HepG2 (cell line): Measurements from ENCODE around the gene VAMP2. TPM values are rescaled to one million over a fixed set of nuclear protein-coding genes. Genes with fewer than 3 reads are reported as not detected.

Experiments used
- DNMT1 ChIP-seq: sonication (generic); formaldehyde crosslinking; IDR thresholded peaks from 2 replicates; pipeline ENCODE4 v1.5.1; 2020; ENCODE audit warnings: mild to moderate bottlenecking, missing genetic modification reagents
- DRAP1 ChIP-seq: IDR thresholded peaks from 2 replicates; pipeline ENCODE4 v1.6.1; 2016; ENCODE audit warnings: missing genetic modification reagents, missing compliant biosample characterization
- EED ChIP-seq: sonication (generic); formaldehyde crosslinking; IDR thresholded peaks from 2 replicates; pipeline ENCODE4 v1.5.0; 2020; ENCODE audit warnings: mild to moderate bottlenecking, missing genetic modification reagents
- KDM2A ChIP-seq: sonication (generic); formaldehyde crosslinking; IDR thresholded peaks from 2 replicates; pipeline ENCODE4 v1.4.0; 2020; ENCODE audit warnings: low read depth, missing genetic modification reagents, borderline replicate concordance
- MTERF4 ChIP-seq: sonication (generic); formaldehyde crosslinking; IDR thresholded peaks from 2 replicates; pipeline ENCODE4 v1.8.0; 2023; ENCODE audit warnings: mild to moderate bottlenecking, missing genetic modification reagents
- PHF8 ChIP-seq: sonication (generic); formaldehyde crosslinking; IDR thresholded peaks from 2 replicates; pipeline ENCODE4 v1.5.0; 2020; ENCODE audit warnings: missing genetic modification reagents
- RBM39 ChIP-seq: fragments of 200-400 bp; formaldehyde crosslinking; IDR thresholded peaks from one replicate; pipeline ENCODE4 v1.6.1; 2018; ENCODE audit warnings: antibody characterized with exemption, mild to moderate bottlenecking, low read depth, low read length; ENCODE audit not compliant: poor library complexity, severe bottlenecking
- SNAI1 ChIP-seq: sonication (generic); formaldehyde crosslinking; IDR thresholded peaks from 2 replicates; pipeline ENCODE4 v1.5.0; 2020; ENCODE audit warnings: mild to moderate bottlenecking, missing genetic modification reagents, borderline replicate concordance
- THAP7 ChIP-seq: sonication (generic); formaldehyde crosslinking; IDR thresholded peaks from 2 replicates; pipeline ENCODE4 v1.8.1; 2023; ENCODE audit warnings: mild to moderate bottlenecking, missing genetic modification reagents
- TSC22D2 ChIP-seq: sonication (generic); formaldehyde crosslinking; IDR thresholded peaks from 2 replicates; pipeline ENCODE4 v1.5.1; 2020; ENCODE audit warnings: missing genetic modification reagents, mild to moderate bottlenecking, borderline replicate concordance
- YEATS4 ChIP-seq: sonication (generic); formaldehyde crosslinking; IDR thresholded peaks from 2 replicates; pipeline ENCODE4 v1.4.0; 2020; ENCODE audit warnings: missing genetic modification reagents, borderline replicate concordance
- ZFY ChIP-seq: sonication (generic); formaldehyde crosslinking; IDR thresholded peaks from 2 replicates; pipeline ENCODE4 v1.4.0; 2020; ENCODE audit warnings: missing genetic modification reagents
- ZHX1 ChIP-seq: sonication (generic); formaldehyde crosslinking; IDR thresholded peaks from 2 replicates; pipeline ENCODE4 v1.8.1; 2022; ENCODE audit warnings: low read depth, mild to moderate bottlenecking, missing genetic modification reagents
- ZNF263 ChIP-seq: sonication (generic); formaldehyde crosslinking; IDR thresholded peaks from 2 replicates; pipeline ENCODE4 v1.4.0; 2020; ENCODE audit warnings: missing genetic modification reagents
- ZNF329 ChIP-seq: sonication (generic); formaldehyde crosslinking; IDR thresholded peaks from 2 replicates; pipeline ENCODE4 v1.9.0; 2021; ENCODE audit warnings: low read depth, mild to moderate bottlenecking, missing genetic modification reagents
- ZNF331 ChIP-seq: sonication (generic); formaldehyde crosslinking; IDR thresholded peaks from 2 replicates; pipeline ENCODE4 v1.4.0; 2020; ENCODE audit warnings: missing genetic modification reagents
- ZNF337 ChIP-seq: sonication (generic); formaldehyde crosslinking; IDR thresholded peaks from 2 replicates; pipeline ENCODE4 v1.5.1; 2020; ENCODE audit warnings: missing genetic modification reagents, low read depth, mild to moderate bottlenecking, borderline replicate concordance
- ZNF33A ChIP-seq: sonication (generic); formaldehyde crosslinking; IDR thresholded peaks from 2 replicates; pipeline ENCODE4 v1.5.1; 2020; ENCODE audit warnings: missing genetic modification reagents, mild to moderate bottlenecking, moderate library complexity, borderline replicate concordance
- ZNF432 ChIP-seq: sonication (generic); formaldehyde crosslinking; IDR thresholded peaks from 2 replicates; pipeline ENCODE4 v1.5.0; 2020; ENCODE audit warnings: missing genetic modification reagents, mild to moderate bottlenecking, borderline replicate concordance
- ZNF451 ChIP-seq: sonication (generic); formaldehyde crosslinking; IDR thresholded peaks from 2 replicates; pipeline ENCODE4 v1.5.0; 2020; ENCODE audit warnings: mild to moderate bottlenecking, missing genetic modification reagents
- ZNF513 ChIP-seq: sonication (generic); formaldehyde crosslinking; conservative IDR thresholded peaks from 2 replicates; pipeline ENCODE4 v1.5.0; 2020; ENCODE audit warnings: missing genetic modification reagents
- ZNF788 ChIP-seq: sonication (generic); formaldehyde crosslinking; IDR thresholded peaks from 2 replicates; pipeline ENCODE4 v1.5.0; 2020; ENCODE audit warnings: mild to moderate bottlenecking, missing genetic modification reagents, borderline replicate concordance
- ZNF790 ChIP-seq: sonication (generic); formaldehyde crosslinking; IDR thresholded peaks from 2 replicates; pipeline ENCODE4 v1.8.0; 2022; ENCODE audit warnings: missing genetic modification reagents, mild to moderate bottlenecking, borderline replicate concordance
- polyA plus RNA-seq, 8 experiments: library from polyadenylated mRNA; depleted of rRNA in 3 of 8; stranded (reverse) in 7 of 8; unstranded in 1 of 8; fragments of >200 nt; fragmentation: Illumina TruSeq in 4 of 8; extraction: Trizol in 4 of 8; gene quantifications; 2 replicates each; pipeline versions ENCODE4 v1.2.1 to v1.2.3, GENCODE V29; 2011 to 2016; ENCODE audit warnings: low read depth in 4 of 8, missing spikeins in 1 of 8, mixed read lengths in 1 of 8; ENCODE audit not compliant: insufficient read depth in 1 of 8
- total RNA-seq, 5 experiments: library from RNA; depleted of rRNA; stranded (reverse); fragments of >200 nt; fragmentation: Illumina TruSeq; extraction: Trizol; gene quantifications; 2 replicates each; pipeline ENCODE4 v1.2.3, GENCODE V29; 2016; ENCODE audit warnings: low read depth in 1 of 5

The VAMP2 gene
- total and polyA plus RNA-seq, 2 of the 13 experiments (the other 11 are each of a cell fraction or from before 2014, with no cell fraction given) = 3.9 to 17.2 TPM

GRCh38 chr17:8162233-8162996 is at the start of gene VAMP2 (continued):
- no peak for TF ChIP-seq ZNF451
- TF ChIP-seq ZNF337 (CRISPR knock-in tag) = no peak
- no peak for TF ChIP-seq EED (CRISPR knock-in tag)
- TF ChIP-seq PHF8 (CRISPR knock-in tag) = peak; percentile 73
- TF ChIP-seq KDM2A (CRISPR knock-in tag) = no peak
- peak; percentile 37; the same call in 1 of the 2 replicates for TF ChIP-seq ZNF329 (CRISPR knock-in tag)
- TF ChIP-seq ZNF788 (CRISPR knock-in tag) = no peak
- peak; percentile 77 for TF ChIP-seq ZFY (CRISPR knock-in tag)
- peak; percentile 67; the same call in 1 of the 2 replicates for TF ChIP-seq DNMT1 (CRISPR knock-in tag)
- TF ChIP-seq ZNF432 = no peak
- TF ChIP-seq ZNF33A (CRISPR knock-in tag) = no peak
- no peak for TF ChIP-seq SNAI1 (CRISPR knock-in tag)
- no peak for TF ChIP-seq ZNF331 (CRISPR knock-in tag)
- 0 out of 2 replicates have a peak, but pooled peaks have one; percentile 73 for TF ChIP-seq ZNF513 (CRISPR knock-in tag)
- peak; percentile 70; the same call in 1 of the 2 replicates for TF ChIP-seq YEATS4 (CRISPR knock-in tag)
- TF ChIP-seq THAP7 (CRISPR knock-in tag) = 0 out of 2 replicates have a peak, but pooled peaks have one; percentile 64
- TF ChIP-seq RBM39 = no peak
- peak; percentile 54; the same call in 1 of the 2 replicates for TF ChIP-seq ZHX1 (CRISPR knock-in tag)
- no peak for TF ChIP-seq TSC22D2 (CRISPR knock-in tag)
- TF ChIP-seq ZNF790 (CRISPR knock-in tag) = no peak; the same call in 1 of the 2 replicates
- TF ChIP-seq MTERF4 = 0 out of 2 replicates have a peak, but pooled peaks have one; percentile 59
- peak; percentile 70 for TF ChIP-seq ZNF263
- no peak for TF ChIP-seq DRAP1 (CRISPR knock-in tag)
